Measurements from ENCODE around the gene DNAJC17.

The DNAJC17 gene

DNA sequence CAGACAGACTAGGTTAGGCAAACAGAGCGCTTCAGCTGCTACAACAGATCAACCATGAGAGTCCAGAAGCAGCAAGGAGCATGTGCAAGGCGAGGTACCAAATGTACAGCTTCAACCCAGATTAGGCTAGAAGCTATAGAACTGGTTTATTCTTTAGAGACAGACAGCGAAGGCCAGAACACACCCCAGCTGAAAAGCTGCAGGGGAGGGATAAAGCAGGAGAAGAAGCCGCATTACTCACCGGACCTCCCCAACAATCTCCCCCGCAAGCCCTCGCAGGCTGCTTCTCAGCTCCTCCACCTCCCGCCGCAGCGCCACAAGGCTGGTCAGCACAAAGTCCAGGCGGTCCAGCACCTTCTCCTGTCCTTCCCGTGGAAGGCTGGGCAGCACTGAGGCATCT, 55.5 kb downstream of the DNAJC17 start:
- no peak for TF ChIP-seq CTCF (IDR thresholded peaks at IDR 0.05; ENCODE audit: control extremely low read depth, extremely low read depth, low read depth, missing control alignments)
- DNase-seq (ENCODE audit: extremely low spot score): no peak
- ChIA-PET CTCF (interaction anchor here (1.2 to 3.0 kb wide), 6 partner anchors 12 to 143 kb away, joined by 3 to 11 read pairs (median 6); partner anchors contain the start of genes GCHFR and VPS18), POLR2A (no interaction called here)

DNA sequence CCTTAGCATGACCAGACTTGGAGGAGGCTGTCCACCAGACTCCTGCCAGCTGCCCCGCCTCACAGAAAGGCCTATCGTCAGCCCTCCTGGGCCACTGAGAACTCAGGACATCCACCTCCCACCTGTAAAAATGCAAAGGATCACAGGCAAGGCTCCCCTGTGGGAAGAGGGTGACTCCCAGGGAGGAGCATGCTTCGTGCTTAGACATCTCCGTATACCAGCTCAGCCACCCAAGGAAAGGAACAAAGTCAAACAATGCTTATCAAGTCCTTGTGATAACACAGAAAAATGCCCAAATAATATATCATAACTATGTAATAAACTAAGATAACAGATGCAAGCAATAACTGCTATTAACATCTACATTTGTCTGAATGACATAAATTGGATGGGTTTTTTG, 56.4 kb downstream of the DNAJC17 start:
- ChIA-PET POLR2A (no interaction called here), CTCF (interaction anchor here (1.2 to 3.0 kb wide), 4 partner anchors 11 to 143 kb away, joined by 3 to 11 read pairs (median 6); partner anchors contain the start of genes GCHFR and VPS18)
- no peak for TF ChIP-seq CTCF (IDR thresholded peaks at IDR 0.05; ENCODE audit: control extremely low read depth, extremely low read depth, low read depth, missing control alignments)
- no peak for DNase-seq (ENCODE audit: extremely low spot score)

DNA sequence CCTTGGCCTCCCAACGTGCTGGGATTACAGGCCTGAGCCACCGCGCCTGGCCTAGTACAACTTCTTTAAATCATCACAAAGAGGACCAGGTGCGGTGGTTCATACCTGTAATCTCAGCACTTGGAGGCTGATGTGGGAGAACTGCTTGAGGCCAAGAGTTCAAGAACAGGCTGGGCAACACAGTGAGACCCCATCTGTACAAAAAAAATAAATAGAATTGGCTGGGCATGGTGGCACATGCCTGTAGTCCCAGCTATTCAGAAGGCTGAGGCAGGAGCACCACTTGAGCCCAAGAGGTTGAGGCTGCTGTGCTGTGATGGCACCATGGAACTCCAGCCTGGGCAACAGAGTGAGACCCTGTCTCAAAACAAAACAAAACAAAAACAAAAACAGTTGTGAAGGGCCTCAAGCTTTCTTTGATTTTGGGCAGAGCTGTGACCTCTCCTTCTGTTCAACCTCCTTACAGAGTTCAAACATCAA, 58.1 kb downstream of the DNAJC17 start:
- DNase-seq (ENCODE audit: extremely low spot score): no peak
- TF ChIP-seq CTCF (IDR thresholded peaks at IDR 0.05; ENCODE audit: control extremely low read depth, extremely low read depth, low read depth, missing control alignments): no peak
- POLR2A ChIA-PET: interaction anchor here (1.1 kb wide), 1 partner anchor 48 kb away, joined by 3 read pairs; no protein-coding TSS in a partner anchor
- CTCF ChIA-PET: interaction anchor here (3.0 kb wide), 1 partner anchor 10 kb away, joined by 11 read pairs; no protein-coding TSS in a partner anchor

DNA sequence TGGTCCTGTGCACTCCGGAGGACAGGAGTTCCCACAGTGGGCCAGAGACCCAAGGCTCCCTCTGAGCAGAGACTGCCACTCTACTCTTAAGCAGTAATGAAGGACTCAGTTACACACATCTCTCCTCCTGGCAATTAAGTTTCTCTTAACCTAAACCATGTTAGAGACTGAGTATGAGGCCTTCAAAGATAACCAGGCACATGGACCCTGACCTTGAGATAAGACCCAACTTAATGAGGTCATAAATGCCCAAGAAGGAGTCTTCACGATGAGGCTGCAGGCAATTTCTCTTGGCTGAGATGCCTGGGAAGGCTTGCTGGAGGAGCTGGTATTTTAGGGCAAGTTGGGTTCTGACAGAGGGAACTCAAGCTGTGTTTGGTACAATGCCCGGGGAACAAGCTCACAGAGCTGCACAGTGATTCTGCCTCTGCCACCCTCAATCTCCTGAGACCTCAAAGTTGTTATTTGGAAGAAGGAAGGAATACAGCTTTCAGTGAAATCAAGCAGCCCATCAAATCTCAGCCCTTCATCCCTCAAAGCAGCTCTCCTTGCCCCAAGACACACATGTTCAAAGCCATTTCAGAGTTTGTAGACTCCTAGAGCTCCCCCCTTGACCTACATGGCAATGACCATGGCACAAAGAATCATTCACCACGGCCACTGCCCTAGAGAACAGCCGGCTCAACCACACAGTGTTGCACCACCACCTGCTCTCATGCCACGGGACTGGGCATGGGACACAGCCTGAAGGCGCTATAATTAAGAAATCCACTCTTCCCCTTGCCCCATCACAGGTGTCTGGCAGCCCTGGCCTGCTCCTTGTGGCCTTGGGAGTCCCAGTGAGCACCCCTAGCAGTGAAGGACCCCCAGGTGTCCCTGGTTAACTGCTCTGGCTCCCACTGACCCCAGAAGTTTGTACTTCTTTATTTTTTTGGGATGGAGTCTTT, 59.3 kb downstream of the DNAJC17 start:
- no peak for TF ChIP-seq CTCF (IDR thresholded peaks at IDR 0.05; ENCODE audit: control extremely low read depth, extremely low read depth, low read depth, missing control alignments)
- ChIA-PET POLR2A (no interaction called here), CTCF (interaction anchor here (0.7 to 4.9 kb wide), 7 partner anchors 15 to 40 kb away, joined by 3 to 32 read pairs (median 4); partner anchors contain the start of gene GCHFR)
- no peak for DNase-seq (ENCODE audit: extremely low spot score)

DNA sequence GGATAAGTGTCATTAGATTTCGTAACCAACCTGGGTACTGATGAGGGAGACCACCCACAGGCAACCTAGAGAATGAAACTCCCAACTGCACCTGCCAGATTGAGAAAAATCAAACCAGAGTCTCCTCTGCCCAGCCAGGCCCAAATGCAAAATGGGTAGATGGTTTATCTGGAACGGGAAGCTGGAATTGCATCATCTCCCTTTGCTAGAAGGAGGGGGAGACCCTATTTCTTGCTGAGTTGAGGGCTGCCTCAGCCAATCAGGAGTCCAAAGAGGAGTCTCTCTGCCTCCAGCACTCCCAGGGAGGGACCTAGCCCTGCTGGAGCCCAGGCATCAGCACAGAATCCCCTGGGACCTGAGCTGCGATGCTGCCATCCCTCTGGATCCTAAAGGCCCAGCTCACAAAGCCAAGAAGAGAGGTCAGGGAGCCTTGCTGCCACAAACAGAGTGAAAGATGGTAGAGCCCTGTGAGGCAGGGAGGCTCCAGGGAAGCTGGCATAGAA, 60.3 kb downstream of the DNAJC17 start:
- ChIA-PET CTCF (interaction anchor here (0.7 to 4.9 kb wide), 9 partner anchors 14 to 180 kb away, joined by 3 to 32 read pairs (median 4); partner anchors contain the start of genes C15orf62 and GCHFR), POLR2A (interaction anchor here (0.7 kb wide), 1 partner anchor 111 kb away, joined by 4 read pairs; no protein-coding TSS in a partner anchor)
- TF ChIP-seq CTCF (IDR thresholded peaks at IDR 0.05; ENCODE audit: control extremely low read depth, extremely low read depth, low read depth, missing control alignments): no peak
- DNase-seq (ENCODE audit: extremely low spot score): no peak

- ChIA-PET CTCF (interaction anchor here (1.0 to 4.9 kb wide), 6 partner anchors 8 to 114 kb away, joined by 3 to 32 read pairs (median 4); partner anchors contain the start of gene GCHFR), POLR2A (no interaction called here)
- DNase-seq (ENCODE audit: extremely low spot score): no peak
- TF ChIP-seq CTCF (IDR thresholded peaks at IDR 0.05; ENCODE audit: control extremely low read depth, extremely low read depth, low read depth, missing control alignments): no peak
These were observed 62.5 kb downstream of the DNAJC17 start for GRCh38 chr15:40744815-40745152.

All from GM10248 (cell line).